NOMO-1 treated with DMSO at 0.1 percent for 48 hours (cell line): ENCODE data around the gene HDAC8.
"Not testable (repeated sequence)": the region's sequence is repeated elsewhere in the genome, so short reads cannot be mapped to it uniquely, and the experiment has no call there.

Experiments
- DNase-seq: peaks from one replicate; lab custom pipeline; 2025; ENCODE audit not compliant: unreplicated experiment; lab: John Stamatoyannopoulos, UW

HDAC8 gene

GRCh38 chrX:72465889-72466288 is 106.8 kb downstream of the HDAC8 start:
- DNase-seq = no peak

GRCh38 chrX:72461766-72462165 is 110.9 kb downstream of the HDAC8 start:
- DNase-seq = no peak

- DNase-seq = no peak
Measured at GRCh38 chrX:72461288-72461687, 111.4 kb downstream of the HDAC8 start.

- DNase-seq = no peak
Measured at GRCh38 chrX:72460715-72461114, 111.9 kb downstream of the HDAC8 start.

GRCh38 chrX:72449034-72449433 is 123.6 kb downstream of the HDAC8 start:
- not testable (repeated sequence) for DNase-seq

- not testable (repeated sequence) for DNase-seq
Measured at GRCh38 chrX:72440764-72441163, 131.9 kb downstream of the HDAC8 start.

- no peak for DNase-seq
Measured at GRCh38 chrX:72436010-72436409, 136.6 kb downstream of the HDAC8 start.

- DNase-seq = no peak
Measured at GRCh38 chrX:72430405-72430968, 142.2 kb downstream of the HDAC8 start.

GRCh38 chrX:72421797-72422196 is 150.8 kb downstream of the HDAC8 start:
- no peak for DNase-seq

GRCh38 chrX:72409993-72410392 is 162.7 kb downstream of the HDAC8 start:
- DNase-seq = no peak

GRCh38 chrX:72408885-72409284 is 163.8 kb downstream of the HDAC8 start:
- peak; percentile 22 for DNase-seq

GRCh38 chrX:72405136-72405535 is 167.5 kb downstream of the HDAC8 start:
- DNase-seq = not testable (repeated sequence)

- no peak for DNase-seq
Measured at GRCh38 chrX:72402614-72403013, 170.0 kb downstream of the HDAC8 start.

GRCh38 chrX:72399816-72400215 is 172.8 kb downstream of the HDAC8 start:
- DNase-seq = no peak

GRCh38 chrX:72396117-72396516 is 176.5 kb downstream of the HDAC8 start:
- no peak for DNase-seq

GRCh38 chrX:72395237-72395636 is 177.4 kb downstream of the HDAC8 start:
- DNase-seq = no peak

- DNase-seq = peak; percentile 13
Measured at GRCh38 chrX:72394518-72395170, 178.0 kb downstream of the HDAC8 start.

GRCh38 chrX:72393836-72394517 is 178.7 kb downstream of the HDAC8 start:
- no peak for DNase-seq

- DNase-seq = no peak
Measured at GRCh38 chrX:72392816-72393800, 179.5 kb downstream of the HDAC8 start.

GRCh38 chrX:72392042-72392441 is 180.6 kb downstream of the HDAC8 start:
- no peak for DNase-seq

- DNase-seq = no peak
Measured at GRCh38 chrX:72387247-72387646, 185.4 kb downstream of the HDAC8 start.
